PC-9 (cell line): ENCODE measurements around the gene ZNF48. TPM values are rescaled to one million over a fixed set of nuclear protein-coding genes. Genes with fewer than 3 reads are reported as not detected.
A peak's percentile ranks its signal among the peaks of the same experiment; 100 is the strongest.
"Not testable (repeated sequence)": the region's sequence is repeated elsewhere in the genome, so short reads cannot be mapped to it uniquely, and the experiment has no call there.

ENCODE experiments used
- BruUV-seq: library from RNA; stranded (reverse); fragments of 400-500 nt; replicated peaks from 2 replicates; lab custom pipeline; 2021; lab: Mats Ljungman, UMichigan
- CTCF ChIA-PET: fragments of 300-600 bp; sonication (Branson Sonifier 250); formaldehyde crosslinking; loops from one replicate; lab custom pipeline; 2022; ENCODE audit warnings: antibody characterized with exemption; lab: Charles Lee
- POLR2A ChIA-PET: fragments of 300-600 bp; sonication (Branson Sonifier 250); formaldehyde crosslinking; loops from one replicate; lab custom pipeline; 2022; ENCODE audit warnings: antibody characterized with exemption; ENCODE audit not compliant: unreplicated experiment; lab: Charles Lee
- DNase-seq, 2 experiments: peaks; one replicate each; pipeline versions ENCODE4 v3.0.0 to v3.0.0-alpha.2; 2015 to 2022; ENCODE audit warnings: mixed read lengths in 1 of 2
- H2AFZ ChIP-seq: fragments of 200-600 bp; sonication (generic); 2 replicates; pipeline ENCODE4 v1.8.1; 2017; ENCODE audit warnings: antibody characterized with exemption
- H3F3A ChIP-seq: fragments of 200-600 bp; sonication (generic); 2 replicates; pipeline ENCODE4 v1.8.1; 2017; ENCODE audit warnings: antibody characterized with exemption, mild to moderate bottlenecking, low read depth; ENCODE audit not compliant: insufficient read depth
- H3K27ac ChIP-seq: fragments of 200-600 bp; sonication (generic); 2 replicates; pipeline ENCODE4 v1.6.1; 2016; ENCODE audit warnings: mixed run types
- H3K27me3 ChIP-seq: fragments of 200-600 bp; sonication (generic); 2 replicates; pipeline ENCODE4 v1.6.1; 2016; ENCODE audit warnings: low read depth, mixed run types; ENCODE audit not compliant: insufficient read depth
- H3K36me3 ChIP-seq: fragments of 200-600 bp; sonication (generic); 2 replicates; pipeline ENCODE4 v1.6.1; 2016; ENCODE audit warnings: low read depth, mixed run types
- H3K4me1 ChIP-seq: fragments of 200-600 bp; sonication (generic); replicated peaks from 2 replicates; pipeline ENCODE4 v1.6.1; 2016; ENCODE audit warnings: mixed run types; ENCODE audit not compliant: insufficient read depth
- H3K4me2 ChIP-seq: fragments of 200-600 bp; sonication (generic); 2 replicates; pipeline ENCODE4 v1.6.1; 2017; ENCODE audit warnings: mixed run types
- H3K4me3 ChIP-seq: fragments of 200-600 bp; sonication (generic); 2 replicates; pipeline ENCODE4 v1.6.1; 2016; ENCODE audit warnings: mixed run types
- H3K79me2 ChIP-seq: fragments of 200-600 bp; sonication (generic); 2 replicates; pipeline ENCODE4 v1.6.1; 2017; ENCODE audit warnings: low read depth, mixed run types
- H3K9me2 ChIP-seq: fragments of 200-600 bp; sonication (generic); 2 replicates; pipeline ENCODE4 v1.8.1; 2017; ENCODE audit warnings: mild to moderate bottlenecking; ENCODE audit not compliant: insufficient read depth
- H3K9me3 ChIP-seq: fragments of 200-600 bp; sonication (generic); 2 replicates; pipeline ENCODE4 v1.8.1; 2016; ENCODE audit warnings: low read depth; ENCODE audit not compliant: insufficient read depth
- H4K20me1 ChIP-seq: fragments of 200-600 bp; sonication (generic); 2 replicates; pipeline ENCODE4 v1.8.1; 2017; ENCODE audit not compliant: insufficient read depth
- EZH2 ChIP-seq: fragments of 200-600 bp; sonication (generic); IDR thresholded peaks from 2 replicates; pipeline ENCODE4 v1.8.0; 2017; ENCODE audit warnings: antibody characterized with exemption, low read depth
- intact Hi-C: fragments of 100-400 bp; cut with micrococcal nuclease; formaldehyde crosslinking; loops from one replicate; pipeline ENCODE4 v1.10.0; 2022; ENCODE audit not compliant: unreplicated experiment
- total RNA-seq: library from RNA; stranded (reverse); gene quantifications from 2 replicates; pipeline ENCODE4 v1.2.3, GENCODE V29; 2021
- TF ChIP-seq, protein P1 (sequence below): fragments of 200-600 bp; sonication (generic); conservative IDR thresholded peaks from 2 replicates; pipeline ENCODE4 v1.6.1; 2017; ENCODE audit warnings: mixed run types, antibody characterized with exemption, mild to moderate bottlenecking, moderate library complexity

The ZNF48 gene
- total RNA-seq, 1 experiment from 2014 or later: 20.1 TPM

DNA sequence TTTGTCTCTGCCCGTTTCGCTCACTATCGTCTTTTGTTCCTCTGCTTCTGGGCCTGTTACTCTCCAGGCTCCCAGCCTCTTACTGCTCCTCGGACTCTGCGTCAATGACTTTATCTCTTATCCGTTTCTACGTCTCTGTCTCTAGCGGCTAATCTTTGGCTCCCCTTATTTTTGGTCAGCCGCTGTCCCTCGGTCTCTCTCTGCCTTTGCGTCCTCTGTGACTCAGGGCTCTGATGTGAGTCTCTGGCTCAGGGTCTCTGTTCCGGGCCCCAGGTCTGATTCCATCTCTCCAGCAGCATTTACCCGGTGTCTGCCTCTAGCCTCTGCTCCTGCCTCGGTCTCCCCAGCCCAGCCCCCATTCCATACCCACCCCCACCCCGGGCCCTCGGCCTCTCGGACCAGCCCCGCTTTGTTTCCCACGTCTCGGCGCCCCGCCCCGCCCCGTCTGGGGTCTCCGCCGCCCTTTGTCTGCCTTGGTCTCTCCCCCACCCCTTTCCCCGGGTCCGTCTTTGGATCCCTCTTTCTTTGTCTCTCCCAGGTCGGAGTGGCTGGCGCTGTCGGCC, 547 bp upstream of the ZNF48 start:
- Histone ChIP-seq H3K9me2 (no peaks in the 10 kb centered on the region), H3K4me3 (peak overlapping the region; percentile 98), H3K79me2 (peaks cover 26% of the 10 kb centered on the region), H3K27me3 (no peaks in the 10 kb centered on the region), H3K4me2 (peak overlapping the region; percentile 98), H3K27ac (peak overlapping the region; percentile 34; the same call in 1 of the 2 replicates), H3K9me3 (no peaks in the 10 kb centered on the region), H3K36me3 (no peaks in the 10 kb centered on the region), H2AFZ (peak overlapping the region; percentile 87), H3F3A (peaks cover 42% of the 10 kb centered on the region), H4K20me1 (no peaks in the 10 kb centered on the region), H3K4me1 (peaks cover 19% of the 10 kb centered on the region)
- no peak for TF ChIP-seq EZH2
- TF ChIP-seq, protein P1, sequence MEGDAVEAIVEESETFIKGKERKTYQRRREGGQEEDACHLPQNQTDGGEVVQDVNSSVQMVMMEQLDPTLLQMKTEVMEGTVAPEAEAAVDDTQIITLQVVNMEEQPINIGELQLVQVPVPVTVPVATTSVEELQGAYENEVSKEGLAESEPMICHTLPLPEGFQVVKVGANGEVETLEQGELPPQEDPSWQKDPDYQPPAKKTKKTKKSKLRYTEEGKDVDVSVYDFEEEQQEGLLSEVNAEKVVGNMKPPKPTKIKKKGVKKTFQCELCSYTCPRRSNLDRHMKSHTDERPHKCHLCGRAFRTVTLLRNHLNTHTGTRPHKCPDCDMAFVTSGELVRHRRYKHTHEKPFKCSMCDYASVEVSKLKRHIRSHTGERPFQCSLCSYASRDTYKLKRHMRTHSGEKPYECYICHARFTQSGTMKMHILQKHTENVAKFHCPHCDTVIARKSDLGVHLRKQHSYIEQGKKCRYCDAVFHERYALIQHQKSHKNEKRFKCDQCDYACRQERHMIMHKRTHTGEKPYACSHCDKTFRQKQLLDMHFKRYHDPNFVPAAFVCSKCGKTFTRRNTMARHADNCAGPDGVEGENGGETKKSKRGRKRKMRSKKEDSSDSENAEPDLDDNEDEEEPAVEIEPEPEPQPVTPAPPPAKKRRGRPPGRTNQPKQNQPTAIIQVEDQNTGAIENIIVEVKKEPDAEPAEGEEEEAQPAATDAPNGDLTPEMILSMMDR: no peak
- no peak for DNase-seq
- POLR2A ChIA-PET: interaction anchor here (0.5 to 1.6 kb wide), 7 partner anchors 8 to 361 kb away, joined by 3 to 17 read pairs (median 4); no protein-coding TSS in a partner anchor
- BruUV-seq: no TSS peak
- intact Hi-C loops: loop anchor here (1.0 kb wide), 2 partner anchors 16 to 39 kb away; partner anchors contain the start of gene CD2BP2
- CTCF ChIA-PET: interaction anchor here (0.6 to 1.3 kb wide), 4 partner anchors 15 to 204 kb away, joined by 3 to 5 read pairs (median 4); partner anchors contain the start of genes DCTPP1 and TBC1D10B

DNA sequence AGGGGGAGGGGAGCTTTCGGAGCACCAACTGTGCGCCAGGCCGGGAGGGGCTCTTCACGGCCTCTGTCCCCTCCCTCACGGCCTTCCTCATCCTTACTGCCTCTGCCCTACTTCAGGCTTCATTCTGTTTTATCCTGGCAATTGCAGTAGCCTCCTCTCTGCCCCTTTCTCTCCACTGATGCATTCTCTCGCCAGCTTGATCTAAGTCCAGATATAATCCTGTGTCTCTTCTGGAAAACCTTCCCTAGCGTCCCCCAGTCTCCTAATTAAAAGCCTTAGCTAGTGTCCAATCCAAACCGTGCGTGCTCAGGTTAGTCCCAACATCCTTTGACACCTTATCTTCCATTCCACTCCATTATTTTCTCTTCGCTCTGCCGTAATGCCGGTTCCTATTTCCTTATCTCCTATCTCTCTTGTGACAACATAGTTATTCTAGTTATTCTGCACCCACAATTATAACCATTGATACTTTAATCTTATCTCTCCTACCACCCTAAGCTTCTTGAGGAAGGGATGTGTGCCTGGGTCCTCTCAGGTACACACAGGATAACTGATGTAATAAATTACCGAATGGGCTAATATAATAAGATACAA, 869 bp downstream of the ZNF48 start:
- H3K27ac ChIP-seq: peak overlapping the region; percentile 68
- peaks cover 19% of the 10 kb centered on the region for H3K4me1 ChIP-seq
- CTCF ChIA-PET: interaction anchor here (0.6 to 1.3 kb wide), 3 partner anchors 13 to 34 kb away, joined by 3 to 5 read pairs (median 5); partner anchors contain the start of gene DCTPP1
- H3K4me3 ChIP-seq: peak overlapping the region; percentile 98
- H3F3A ChIP-seq: peaks cover 49% of the 10 kb centered on the region
- H3K79me2 ChIP-seq: peaks cover 26% of the 10 kb centered on the region
- intact Hi-C loops: loop anchor here (1.0 kb wide), 2 partner anchors 18 to 41 kb away; partner anchors contain the start of gene CD2BP2
- no peaks in the 10 kb centered on the region for H3K36me3 ChIP-seq
- H3K27me3 ChIP-seq: no peaks in the 10 kb centered on the region
- no peaks in the 10 kb centered on the region for H3K9me2 ChIP-seq
- no peaks in the 10 kb centered on the region for H4K20me1 ChIP-seq
- no TSS peak for BruUV-seq
- DNase-seq: no peak
- TF ChIP-seq, protein P1: no peak
- TF ChIP-seq EZH2: no peak
- POLR2A ChIA-PET: interaction anchor here (0.6 to 1.6 kb wide), 4 partner anchors 12 to 717 kb away, joined by 3 to 8 read pairs (median 4); partner anchors contain the start of genes TBX6 and ZNF771
- no peaks in the 10 kb centered on the region for H3K9me3 ChIP-seq
- peak overlapping the region; percentile 82 for H2AFZ ChIP-seq
- peak overlapping the region; percentile 98 for H3K4me2 ChIP-seq

DNA sequence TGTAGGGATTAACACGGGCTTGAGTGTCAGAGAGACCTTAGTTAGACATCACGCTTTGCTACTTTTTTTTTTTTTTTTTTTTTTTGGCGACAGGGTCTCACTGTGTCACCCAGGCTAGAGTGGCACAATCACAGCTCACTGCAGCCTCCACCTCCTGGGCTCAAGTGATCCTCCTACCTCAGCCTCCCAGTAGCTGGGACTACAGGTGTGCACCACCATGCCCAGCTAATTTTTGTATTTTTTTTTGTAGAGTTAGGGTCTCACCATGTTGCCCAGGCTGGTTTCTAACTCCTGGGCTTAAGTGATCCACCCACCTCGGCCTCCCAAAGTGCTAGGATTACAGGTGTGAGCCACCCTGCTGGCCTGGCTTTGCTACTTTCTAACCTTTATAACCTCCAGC, 1.4 kb downstream of the ZNF48 start:
- H3K9me2 ChIP-seq, H3K9me3 ChIP-seq, H2AFZ ChIP-seq, H3K36me3 ChIP-seq, H3K27me3 ChIP-seq, DNase-seq, H4K20me1 ChIP-seq, intact Hi-C loops: not testable (repeated sequence)
- ChIA-PET CTCF (interaction anchor here (0.9 kb wide), 1 partner anchor 33 kb away, joined by 3 read pairs; the partner anchor contains the start of gene DCTPP1), POLR2A (interaction anchor here (0.7 kb wide), 1 partner anchor 717 kb away, joined by 8 read pairs; no protein-coding TSS in a partner anchor)
- TSS peak; percentile 26 for BruUV-seq
- H3K79me2 ChIP-seq: peaks cover 26% of the 10 kb centered on the region
- peak overlapping the region; percentile 68 for H3K27ac ChIP-seq
- H3K4me3 ChIP-seq: peak overlapping the region; percentile 98
- H3F3A ChIP-seq: peaks cover 54% of the 10 kb centered on the region
- peak overlapping the region; percentile 98 for H3K4me2 ChIP-seq
- peaks cover 19% of the 10 kb centered on the region for H3K4me1 ChIP-seq
